Limb (tissue), 2 donors: ENCODE measurements around the gene CHRNA7.
"Not testable (repeated sequence)": the region's sequence is repeated elsewhere in the genome, so short reads cannot be mapped to it uniquely, and the experiment has no call there.

ENCODE experiments used
- DNase-seq, 2 donors: peaks; one replicate each; pipeline ENCODE4 v3.0.0-alpha.2; 2016; ENCODE audit errors: extremely low spot score in 2 of 2

The CHRNA7 gene

DNA sequence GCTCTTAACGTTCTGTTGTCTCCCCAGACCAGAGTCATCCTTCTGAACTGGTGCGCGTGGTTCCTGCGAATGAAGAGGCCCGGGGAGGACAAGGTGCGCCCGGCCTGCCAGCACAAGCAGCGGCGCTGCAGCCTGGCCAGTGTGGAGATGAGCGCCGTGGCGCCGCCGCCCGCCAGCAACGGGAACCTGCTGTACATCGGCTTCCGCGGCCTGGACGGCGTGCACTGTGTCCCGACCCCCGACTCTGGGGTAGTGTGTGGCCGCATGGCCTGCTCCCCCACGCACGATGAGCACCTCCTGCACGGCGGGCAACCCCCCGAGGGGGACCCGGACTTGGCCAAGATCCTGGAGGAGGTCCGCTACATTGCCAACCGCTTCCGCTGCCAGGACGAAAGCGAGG lies 137.6 kb downstream of the CHRNA7 start:
- DNase-seq: not testable (repeated sequence)

DNA sequence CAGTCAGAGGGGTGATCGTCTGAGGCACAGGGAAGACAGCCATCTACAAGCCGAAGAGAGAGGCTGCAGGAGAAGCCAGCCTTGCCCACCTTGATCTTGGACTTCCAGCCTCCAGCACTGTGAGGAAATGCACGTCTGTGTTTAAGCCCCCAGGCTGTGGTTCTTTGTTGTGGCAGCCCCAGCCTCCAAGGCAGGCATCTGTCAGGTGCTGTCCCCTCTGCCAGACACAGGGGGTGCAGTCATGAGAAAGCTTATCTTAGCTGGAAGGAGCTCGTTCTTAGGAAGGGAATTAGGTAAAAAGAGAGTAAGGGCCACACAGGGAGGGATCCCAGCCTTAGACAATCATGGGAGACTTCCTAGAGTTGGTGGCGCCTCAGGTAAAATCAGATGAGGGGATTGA lies 150.3 kb downstream of the CHRNA7 start:
- DNase-seq: not testable (repeated sequence)

DNA sequence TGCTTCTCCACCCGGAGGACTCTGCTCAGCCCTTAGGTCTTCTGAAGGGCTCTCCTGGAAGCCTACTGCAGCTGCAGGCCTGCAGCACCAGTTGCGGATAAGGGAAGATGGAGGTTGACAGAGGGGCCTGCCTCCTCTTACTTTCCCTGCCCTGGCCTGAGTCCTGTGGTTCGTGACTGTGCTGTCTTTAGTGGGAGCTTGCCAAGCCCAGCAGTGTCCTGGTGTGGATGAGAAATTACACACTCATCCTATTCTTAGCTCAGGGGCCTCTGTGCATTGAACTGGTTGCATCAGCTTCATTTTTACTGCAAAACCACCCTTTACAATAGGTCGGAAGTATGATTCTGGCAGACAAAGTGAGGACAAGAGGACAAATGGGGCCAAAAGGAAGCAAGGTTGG lies 163.5 kb downstream of the CHRNA7 start:
- DNase-seq: not testable (repeated sequence)

DNA sequence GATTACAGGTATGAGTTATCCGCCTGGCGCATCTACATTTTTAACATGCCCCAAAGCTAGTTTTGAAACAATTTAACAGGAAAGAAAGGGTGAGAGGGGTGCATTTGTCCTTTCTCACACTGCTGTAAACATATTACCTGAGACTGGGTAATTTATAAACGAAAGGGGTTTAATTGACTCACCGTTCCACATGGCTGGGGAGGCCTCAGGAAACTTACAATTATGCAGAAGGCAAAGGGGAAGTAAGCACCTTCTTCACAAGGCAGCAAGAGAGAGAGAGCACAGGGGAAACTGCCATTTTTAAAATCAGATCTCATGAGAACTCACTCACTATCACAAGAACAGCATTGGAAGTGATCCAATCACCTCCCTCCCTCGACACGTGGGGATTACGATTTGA lies 165.9 kb downstream of the CHRNA7 start:
- DNase-seq: not testable (repeated sequence)

DNA sequence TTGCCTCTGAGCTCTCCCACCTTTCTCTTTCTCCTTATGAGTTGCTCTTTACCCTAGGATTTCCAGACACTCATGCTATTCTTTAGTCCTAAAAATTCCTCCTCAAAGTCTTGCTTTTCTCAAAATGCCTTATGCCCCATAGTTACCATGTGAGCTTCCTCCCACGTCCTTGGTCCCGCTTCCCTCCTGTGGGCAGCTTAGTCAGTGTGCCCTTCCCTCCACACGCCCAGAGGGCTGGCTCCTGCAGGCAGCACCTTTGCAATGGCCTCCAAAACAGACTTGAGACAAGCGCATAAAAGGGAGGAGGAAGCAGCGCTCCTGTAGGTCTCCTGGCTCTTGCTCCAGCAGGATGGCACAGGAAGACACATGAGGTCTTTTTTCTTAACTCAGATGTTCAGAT lies 168.6 kb downstream of the CHRNA7 start:
- DNase-seq: not testable (repeated sequence)

DNA sequence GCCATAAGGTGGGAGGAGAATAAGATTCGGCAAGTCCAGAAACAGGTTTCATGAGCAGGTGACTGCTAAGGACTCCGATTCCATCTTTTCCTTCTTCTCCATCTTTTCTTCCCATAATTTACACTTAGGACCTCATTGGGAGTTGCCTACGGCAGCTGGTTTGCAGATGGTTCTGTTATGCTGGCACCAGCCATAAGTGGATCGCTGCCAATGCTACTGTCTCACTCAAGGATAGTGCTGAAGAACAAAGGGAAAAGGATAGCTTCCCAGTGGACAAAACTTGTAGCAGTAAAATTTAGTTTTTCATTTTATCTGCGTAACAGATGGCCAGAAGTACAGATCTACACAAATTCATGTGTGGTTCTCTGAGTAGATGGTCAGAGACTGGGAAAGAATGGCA lies 178.8 kb downstream of the CHRNA7 start:
- DNase-seq: not testable (repeated sequence)

DNA sequence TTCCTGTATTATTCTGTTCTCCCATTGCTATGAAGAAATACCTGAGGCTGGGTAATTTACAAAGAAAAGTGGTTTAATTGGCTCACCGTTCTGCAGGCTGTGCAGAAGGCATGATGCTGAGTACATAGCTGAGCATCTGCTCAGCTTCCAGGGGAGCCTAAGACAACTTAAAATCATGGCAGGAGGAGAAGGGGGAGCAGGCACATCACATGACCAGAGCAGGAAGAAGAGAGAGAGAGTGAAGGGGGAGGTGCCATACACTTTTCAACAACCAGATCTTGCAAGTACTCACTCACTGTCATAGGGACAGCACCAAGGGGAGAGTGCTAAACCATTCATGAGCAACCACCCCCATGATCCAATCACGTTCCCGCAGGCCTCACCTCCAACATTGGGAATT lies 188.4 kb downstream of the CHRNA7 start:
- no peak for DNase-seq
